Stimulated activated CD4-positive, alpha-beta T cell treated with anti-CD3 and anti-CD28 coated beads, Interleukin-4, amount 100 ng/mL, for 24 hours (primary cell): ENCODE results near the gene ZSCAN32.

Experiments used
- DNase-seq: peaks from one replicate; pipeline ENCODE4 v3.0.0-alpha.2; 2020

Gene ZSCAN32

DNA sequence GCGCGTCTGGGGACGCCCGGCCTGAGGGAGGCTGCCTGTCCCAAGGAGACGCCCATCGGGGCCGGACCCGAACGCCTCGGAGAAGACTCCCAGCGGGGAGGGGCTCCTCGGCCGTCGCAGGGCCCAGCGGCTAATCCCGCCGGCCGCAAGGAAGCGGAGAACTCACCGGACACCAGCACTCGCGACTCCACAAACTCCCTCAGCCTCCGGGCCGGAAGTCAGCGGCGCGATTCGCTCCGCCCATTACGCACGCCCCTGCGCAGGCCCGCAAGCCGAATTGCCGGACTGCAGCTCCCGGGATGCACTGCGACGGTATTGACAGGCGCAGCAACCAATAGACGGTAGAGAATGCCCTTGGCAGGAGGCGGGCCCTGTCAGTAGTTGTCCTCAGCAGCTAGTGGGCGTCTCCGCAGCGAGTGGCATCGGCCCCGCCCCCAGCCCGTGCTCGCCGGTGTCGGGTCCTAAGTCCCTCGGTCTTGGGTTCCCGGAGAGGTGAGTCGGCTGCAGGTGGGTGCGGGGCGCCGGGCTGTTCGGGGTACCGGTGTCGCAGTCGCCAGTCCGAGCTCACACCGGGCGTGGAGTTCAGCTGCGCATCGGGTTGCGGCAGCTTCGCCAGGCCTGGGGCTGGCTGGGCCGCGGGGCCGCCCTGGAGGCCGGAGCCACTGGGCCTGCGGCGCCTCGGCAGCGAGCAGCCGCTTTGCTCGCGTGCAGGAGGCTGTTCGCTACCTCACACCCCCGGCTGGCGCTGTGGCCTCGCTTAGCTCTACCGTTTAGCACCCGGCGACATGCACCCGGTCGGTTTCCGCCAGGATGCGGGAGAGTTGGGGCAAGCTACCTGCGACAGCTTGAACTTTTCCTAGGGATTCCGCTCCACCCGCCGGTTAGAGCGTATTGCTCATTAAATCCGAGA is at the start of gene ZSCAN32, which contains the start of gene ZNF174:
Gene ZSCAN32, minus strand, starts transcription at position 226 of the 910 bp plus-strand sequence. CDS start 3,447 bp downstream, outside the sequence.
Gene ZNF174, plus strand, starts transcription at position 437 of the 910 bp plus-strand sequence. CDS start 790 bp downstream, outside the sequence.
- DNase-seq, result peak; percentile 99

DNA sequence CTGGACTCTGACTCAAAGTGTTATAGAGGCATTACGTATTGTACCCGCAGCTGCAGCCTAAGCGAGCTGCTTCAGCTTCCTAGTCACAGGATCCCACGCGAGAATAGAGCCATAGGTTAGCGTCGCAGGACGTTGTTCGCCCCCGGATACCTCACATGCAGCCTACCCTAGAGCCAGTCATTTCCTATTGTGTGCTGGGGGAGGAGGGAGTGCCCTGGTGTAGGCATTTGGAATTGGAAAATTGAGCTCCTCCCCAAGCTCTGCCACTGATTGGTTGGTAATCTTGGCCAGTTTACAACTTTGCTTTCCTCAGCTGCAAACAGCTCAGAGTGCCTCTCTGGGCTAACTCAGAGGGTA is 43.2 kb upstream of the ZSCAN32 start:
- DNase-seq, result peak; percentile 41

- peak; percentile 86 for DNase-seq
These were observed 42.6 kb upstream of the ZSCAN32 start, which contains the start of the genes NAA60 and ZNF597 for GRCh38 chr16:3443108-3444031. Gene NAA60, plus strand, starts transcription at chr16:3443680. Its CDS starts 32,548 bp downstream, at chr16:3476228. Gene ZNF597, minus strand, starts transcription at chr16:3443504. Its CDS starts 351 bp downstream, at chr16:3443153.

DNA sequence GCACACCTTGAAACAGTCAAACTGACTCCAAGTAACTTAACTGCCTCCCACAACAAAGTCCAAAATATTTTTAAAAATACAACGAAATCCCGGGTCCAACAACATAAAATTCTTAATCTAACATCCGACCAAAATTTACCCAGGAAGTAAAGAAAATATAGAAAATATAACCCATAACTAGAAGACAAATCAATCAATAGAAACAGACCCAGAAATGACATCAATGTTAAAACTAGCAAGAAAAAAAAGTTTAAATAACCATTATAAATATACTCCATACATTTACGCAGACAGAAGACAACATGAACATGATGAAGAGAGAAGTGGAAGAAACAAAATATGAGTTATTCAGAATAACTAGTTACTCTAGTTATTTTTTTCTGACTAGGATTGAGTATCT is 38.8 kb upstream of the ZSCAN32 start:
- no peak for DNase-seq

DNA sequence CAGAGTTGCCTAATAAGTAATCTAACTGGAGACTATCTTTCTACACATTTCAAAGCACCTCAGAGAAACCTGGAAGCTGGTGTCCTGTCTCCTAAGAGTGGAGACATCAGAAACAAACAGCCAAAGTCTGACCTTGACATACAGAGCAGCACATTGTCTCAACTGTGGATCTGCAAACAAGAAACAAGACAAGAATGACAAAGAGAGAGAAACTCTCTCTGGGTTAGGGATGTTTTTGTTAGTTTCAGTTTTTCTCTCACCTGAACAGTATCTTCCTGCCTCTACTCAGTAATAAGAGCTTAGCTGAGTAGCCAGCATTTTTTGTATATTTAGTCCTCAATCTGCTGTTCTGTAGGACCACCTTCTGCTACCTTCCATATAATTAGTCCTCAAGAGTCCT is 33.6 kb upstream of the ZSCAN32 start:
- DNase-seq, result no peak

- DNase-seq, result peak; percentile 67
These were observed 31.0 kb upstream of the ZSCAN32 start for GRCh38 chr16:3431779-3432219.

DNA sequence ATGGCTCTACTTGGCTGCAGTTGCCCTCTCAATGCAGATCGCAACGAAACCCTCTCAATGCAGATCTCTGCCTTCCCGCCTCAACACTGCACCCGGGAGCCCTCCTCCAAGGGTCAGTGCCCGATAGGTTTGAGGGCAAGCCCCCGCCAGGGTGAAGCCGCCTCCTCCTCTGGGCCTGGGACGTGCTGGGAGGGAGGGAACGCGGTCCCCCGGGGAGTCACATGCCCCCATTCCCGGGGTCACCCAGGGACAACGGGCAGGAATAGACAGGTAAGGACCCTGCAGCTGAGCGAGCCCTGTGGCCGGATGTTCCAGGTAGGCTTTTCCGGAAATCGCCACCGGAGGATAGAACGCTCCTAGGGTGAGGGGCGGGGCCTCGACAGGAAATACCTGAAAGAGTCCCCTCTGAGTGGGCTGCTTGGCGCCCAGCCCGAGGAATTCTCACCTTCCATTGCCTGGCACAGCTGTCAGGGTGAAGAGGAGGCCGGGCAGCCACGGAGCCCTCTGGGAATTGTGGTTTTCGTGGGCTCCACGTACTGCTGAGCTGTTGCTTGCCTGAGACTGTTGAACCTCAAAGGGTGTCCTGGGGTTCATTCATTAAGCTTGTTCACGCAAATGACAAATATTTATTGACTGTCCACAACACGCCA is 13.1 kb upstream of the ZSCAN32 start:
- DNase-seq, result no peak

- DNase-seq, result no peak
These were observed 7.9 kb upstream of the ZSCAN32 start for GRCh38 chr16:3408561-3409197.

- no peak for DNase-seq
These were observed 1.1 kb upstream of the ZSCAN32 start for GRCh38 chr16:3401719-3402397.

DNA sequence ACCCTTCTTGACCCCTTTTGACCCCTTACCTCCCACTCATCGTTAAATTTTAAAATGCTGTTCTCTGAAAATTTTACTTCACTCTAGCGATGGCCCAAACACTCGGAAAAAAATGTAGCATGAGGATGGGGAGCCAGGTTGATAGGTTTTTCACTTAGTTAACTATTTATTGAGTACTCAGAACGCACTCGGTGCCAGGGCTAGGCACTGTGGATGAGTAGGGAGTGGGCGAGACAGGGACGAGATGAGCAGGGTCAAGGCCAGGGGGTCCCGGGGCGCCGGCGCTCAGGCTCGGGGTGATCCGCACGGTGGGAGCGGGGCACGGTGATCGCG is 392 bp downstream of the ZSCAN32 start:
- DNase-seq, result no peak

GRCh38 chr16:3389663-3390338 is 11.0 kb downstream of the ZSCAN32 start:
- DNase-seq, result no peak

DNA sequence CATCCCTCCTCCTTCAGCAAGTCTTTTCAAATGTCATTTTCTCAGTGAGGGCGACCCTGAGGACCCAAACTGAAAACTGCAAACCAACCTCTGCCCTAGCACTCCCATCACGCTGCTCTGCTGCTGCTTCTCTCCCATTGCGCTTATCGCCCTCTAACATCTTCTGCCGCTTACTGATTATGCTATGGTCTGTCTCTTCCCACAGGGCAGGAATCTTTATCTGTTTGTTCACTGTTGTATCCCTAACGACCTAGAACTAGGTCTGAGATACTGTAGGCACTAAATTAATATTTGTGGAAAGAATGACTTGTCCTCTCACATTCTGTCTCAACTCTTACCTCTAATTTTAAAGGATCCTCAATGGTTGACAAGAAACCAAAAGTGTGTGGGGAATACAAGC is 12.5 kb downstream of the ZSCAN32 start:
- no peak for DNase-seq

DNA sequence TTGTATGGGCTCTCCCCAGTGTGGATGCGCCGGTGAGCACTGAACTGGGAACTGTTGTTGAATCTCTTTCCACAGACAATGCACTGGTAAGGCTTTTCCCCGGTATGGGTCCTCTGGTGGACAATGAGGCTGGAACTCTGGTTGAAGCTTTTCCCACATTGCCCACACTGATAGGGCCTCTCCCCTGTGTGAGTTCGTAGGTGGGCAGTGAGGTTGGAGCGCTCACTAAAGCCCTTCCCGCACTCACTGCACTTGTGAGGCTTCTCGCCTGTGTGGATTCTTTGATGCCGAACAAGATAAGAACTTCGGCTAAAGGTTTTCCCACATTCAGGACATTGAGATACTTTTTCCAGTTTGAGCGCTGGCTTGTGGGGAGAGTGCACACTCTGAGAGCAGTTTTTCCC is 17.8 kb downstream of the ZSCAN32 start:
- DNase-seq, result no peak

GRCh38 chr16:3377917-3378316 is 22.9 kb downstream of the ZSCAN32 start:
- DNase-seq, result no peak

DNA sequence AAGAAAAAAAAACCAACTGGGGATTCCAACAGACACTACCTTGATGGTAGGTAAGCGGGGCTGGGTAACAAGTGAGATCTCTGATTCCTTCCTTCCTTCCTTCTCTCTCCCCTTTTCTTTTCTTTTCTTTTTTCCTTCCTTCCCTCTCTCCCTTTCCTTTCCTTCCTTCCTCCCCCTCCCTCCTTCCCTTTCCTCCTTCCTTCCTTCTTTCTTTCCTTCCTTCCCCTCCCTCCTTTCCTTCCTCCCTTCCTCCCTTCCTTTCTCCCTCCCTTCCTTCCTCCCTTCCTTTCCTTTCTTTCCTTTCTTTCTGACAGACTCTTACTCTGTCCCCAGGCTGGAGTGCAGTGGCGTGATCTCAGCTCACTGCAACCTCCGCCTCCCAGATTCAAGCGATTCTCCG is 25.1 kb downstream of the ZSCAN32 start:
- DNase-seq, result no peak

GRCh38 chr16:3369073-3369472 is 31.7 kb downstream of the ZSCAN32 start:
- no peak for DNase-seq

DNA sequence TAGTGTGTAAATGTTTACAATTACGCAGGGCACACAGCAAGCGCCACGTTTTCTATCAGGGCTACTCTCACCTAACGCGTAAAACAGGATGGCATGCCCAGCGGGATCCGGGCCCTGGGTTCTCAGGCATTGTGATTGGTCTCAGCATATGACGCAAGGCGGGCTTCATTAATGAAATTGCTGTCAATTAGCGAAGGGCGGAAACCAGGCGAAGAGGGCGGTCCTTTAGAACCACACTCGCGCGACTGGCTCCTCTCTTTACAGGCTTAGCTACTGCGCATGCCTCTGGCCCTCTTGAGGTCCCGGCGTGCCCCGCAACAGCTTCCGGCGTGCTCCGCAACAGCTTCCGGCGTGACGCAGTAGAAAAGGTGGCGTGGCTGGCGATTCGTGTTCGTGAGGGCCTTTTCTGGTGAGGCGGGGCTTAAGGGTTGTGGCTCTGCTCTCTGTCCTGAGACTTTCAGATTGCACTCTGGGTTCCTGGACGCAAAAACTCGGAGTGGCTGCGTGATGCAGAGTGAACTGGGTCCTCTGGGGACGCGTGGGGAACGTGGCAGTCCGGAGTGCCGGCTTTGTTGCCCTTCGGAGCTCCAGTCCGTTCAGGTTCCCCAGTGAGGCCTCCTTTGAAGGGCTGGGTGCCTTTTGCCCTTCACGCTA is 35.9 kb downstream of the ZSCAN32 start:
- DNase-seq, result peak; percentile 90

GRCh38 chr16:3363793-3364192 is 37.0 kb downstream of the ZSCAN32 start:
- DNase-seq, result no peak

GRCh38 chr16:3362931-3363330 is 37.9 kb downstream of the ZSCAN32 start:
- DNase-seq, result no peak

DNA sequence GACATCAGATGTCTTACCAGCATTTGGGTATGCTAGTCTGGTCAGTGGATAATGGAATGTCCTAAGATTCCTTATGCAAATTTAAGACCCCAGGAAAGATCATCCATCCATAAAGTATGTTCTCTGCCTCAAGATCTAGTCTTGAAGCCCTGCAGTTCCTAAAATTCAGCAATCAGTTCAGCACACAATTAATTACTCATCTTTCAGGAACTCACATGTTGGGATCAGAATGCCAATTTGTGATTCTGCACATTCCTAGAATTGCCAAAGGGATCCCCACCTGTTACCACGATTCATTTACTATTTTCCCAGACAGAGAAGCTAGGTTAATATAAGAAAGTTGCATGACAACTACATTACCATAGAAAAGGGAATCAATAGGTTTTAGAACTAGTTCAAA is 41.9 kb downstream of the ZSCAN32 start:
- no peak for DNase-seq

GRCh38 chr16:3356118-3356517 is 44.7 kb downstream of the ZSCAN32 start:
- no peak for DNase-seq
